Kasumi-1 (cell line): ENCODE results near the gene ZBTB3.
A peak's percentile ranks its signal among the peaks of the same experiment; 100 is the strongest.
"Not testable (repeated sequence)": the region's sequence is repeated elsewhere in the genome, so short reads cannot be mapped to it uniquely, and the experiment has no call there.

Experiments used
- DNase-seq, 2 experiments: peaks; one replicate each; lab custom pipeline; 2025; lab: John Stamatoyannopoulos, UW

Gene ZBTB3

DNA sequence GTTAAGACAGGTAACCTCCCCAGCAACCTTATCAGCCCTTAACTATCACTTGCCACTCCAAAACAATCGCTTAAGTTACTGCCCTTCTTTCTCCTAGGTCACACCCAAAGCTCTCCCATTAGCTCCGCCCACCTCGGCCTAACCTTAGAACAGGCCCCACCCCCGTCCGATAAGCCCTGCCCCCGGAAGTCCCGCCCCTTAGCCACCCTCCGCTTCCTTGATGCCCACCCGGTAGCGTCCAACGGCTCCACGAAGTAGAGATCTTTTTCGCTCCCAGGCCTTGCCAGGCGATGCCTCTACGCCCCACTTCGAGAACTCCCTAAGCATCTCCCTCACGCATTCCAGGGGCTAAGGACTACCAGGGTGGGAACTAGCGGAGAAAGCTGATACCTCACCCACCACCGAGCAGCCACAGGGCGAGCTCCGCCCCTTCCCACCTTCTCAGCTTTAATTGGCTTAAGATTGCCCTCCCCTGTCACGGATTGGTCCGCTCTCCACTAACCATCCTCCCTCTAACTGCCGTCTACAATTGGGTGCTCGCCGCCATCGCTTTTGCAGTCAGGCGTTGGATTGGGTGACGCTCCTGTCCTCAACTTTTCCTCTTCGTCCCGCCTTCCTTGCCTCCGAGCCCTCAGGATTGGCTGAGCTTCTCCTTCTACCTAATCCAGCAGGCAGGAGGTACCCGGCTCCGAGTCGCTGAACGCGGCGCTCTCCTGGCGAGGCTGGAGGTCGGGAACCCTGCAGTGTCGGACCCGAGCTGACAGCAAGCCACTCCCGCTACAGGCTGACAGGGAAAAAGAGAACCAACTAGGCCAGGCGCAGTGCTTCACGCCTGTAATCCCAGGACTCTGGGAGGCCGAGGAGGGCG lies at the start of gene ZBTB3:
Gene ZBTB3 (minus strand): TSS at position 425 of the 868 bp plus-strand sequence. CDS start 496 bp downstream, outside the sequence.
- peak; percentile 100 for DNase-seq

DNA sequence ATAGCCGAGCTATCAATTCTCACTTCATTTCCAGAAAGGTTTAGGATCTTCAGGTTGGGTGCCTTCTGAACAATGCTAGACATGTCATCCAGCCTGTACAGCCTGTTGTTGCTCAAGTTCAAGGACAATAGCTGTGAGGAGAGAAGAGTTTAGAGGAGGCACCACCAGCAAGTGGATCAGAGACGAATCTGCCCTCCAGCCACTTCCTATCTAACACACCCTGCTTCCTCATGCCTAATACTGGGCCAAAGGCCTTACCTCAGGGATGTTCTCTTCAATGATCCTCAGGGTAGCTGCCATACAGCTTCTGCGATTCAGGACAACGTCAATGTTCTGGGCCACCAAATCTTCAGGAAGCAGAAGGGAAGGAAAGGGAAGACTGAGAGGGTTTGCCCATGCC lies 47.1 kb upstream of the ZBTB3 start:
- DNase-seq = no peak

DNA sequence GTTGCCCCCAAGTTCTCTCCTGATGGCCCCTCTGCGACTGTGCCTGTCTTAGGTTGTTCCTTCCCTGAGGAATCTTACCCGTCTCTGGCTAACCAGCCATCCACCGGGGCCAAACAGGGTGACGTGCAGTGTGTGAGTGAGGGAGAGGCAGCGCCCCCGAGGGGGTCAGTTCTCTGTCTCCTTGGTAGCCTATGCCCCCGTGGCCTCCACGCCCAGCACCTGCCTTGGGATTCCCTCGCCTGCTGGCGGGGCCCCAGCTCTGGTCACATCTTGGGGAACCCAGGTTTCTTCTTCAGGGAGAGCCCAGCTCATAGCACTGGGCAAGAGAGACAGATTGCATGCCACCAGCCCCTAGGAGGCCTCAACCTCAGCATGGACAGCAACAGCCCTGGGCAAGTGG lies 45.5 kb upstream of the ZBTB3 start:
- DNase-seq = no peak

DNA sequence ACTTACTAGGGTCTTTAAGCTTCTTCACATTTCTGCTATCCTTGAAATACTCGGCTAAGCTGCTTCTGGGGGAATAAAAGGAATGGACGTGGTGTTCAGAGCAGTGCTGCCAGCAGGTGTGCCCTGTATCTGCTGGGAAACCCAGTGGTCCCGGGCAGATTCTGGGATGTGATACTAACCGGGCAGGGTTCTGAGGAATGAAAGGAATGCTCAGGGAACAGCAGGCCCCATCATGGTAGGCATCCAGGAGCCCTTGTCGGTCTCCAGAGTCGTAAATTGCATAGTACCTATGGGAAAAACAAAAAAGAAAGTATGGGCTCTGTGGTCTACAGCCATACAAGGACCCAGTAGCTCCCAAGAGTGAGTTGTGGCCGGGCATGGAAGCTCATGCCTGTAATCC lies 42.3 kb upstream of the ZBTB3 start:
- no peak for DNase-seq

DNA sequence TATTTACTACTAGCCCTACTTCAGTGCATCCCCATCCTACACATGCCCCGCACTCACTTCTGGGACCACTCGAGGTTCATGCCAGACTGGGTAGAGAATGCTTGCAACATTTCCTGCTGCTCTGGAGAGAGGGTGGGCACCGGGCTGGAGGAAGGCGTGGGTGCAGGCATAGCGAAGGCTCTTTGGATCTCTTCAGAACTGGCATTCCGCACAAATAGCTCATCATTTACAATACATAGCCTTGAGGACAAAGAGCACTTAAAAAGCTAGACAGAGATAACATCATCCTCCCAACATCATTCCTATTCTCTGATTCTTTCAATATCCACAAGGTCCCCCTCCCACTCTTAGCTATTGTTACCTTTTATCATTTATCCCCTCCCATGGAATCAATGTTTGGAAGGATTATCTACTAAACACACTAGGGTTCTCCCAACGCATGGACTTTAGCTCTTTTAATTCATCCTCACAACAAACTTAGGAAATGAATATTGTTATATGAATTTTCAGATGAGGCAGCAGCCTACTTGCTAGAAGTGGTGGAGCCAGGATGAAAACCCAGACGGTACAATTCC lies 40.3 kb upstream of the ZBTB3 start:
- DNase-seq = no peak

DNA sequence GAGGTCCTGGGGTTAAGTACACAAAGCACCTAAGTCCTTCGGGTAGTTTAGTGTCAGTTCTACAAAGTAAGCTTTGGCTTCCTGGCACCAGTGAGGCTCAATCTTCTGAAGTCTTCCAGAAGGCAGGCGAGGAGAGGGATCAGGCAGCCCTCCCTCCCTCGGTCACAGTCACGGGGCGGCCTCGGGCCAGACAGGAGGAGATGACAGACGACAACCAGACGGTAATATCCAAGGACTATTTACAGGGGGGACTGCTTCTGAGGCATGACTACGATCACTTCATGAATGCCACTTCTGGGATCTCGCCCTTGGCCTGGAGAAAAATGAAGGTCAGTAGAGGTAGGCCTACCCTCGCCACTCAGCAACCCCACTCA lies 38.2 kb upstream of the ZBTB3 start:
- DNase-seq = no peak

DNA sequence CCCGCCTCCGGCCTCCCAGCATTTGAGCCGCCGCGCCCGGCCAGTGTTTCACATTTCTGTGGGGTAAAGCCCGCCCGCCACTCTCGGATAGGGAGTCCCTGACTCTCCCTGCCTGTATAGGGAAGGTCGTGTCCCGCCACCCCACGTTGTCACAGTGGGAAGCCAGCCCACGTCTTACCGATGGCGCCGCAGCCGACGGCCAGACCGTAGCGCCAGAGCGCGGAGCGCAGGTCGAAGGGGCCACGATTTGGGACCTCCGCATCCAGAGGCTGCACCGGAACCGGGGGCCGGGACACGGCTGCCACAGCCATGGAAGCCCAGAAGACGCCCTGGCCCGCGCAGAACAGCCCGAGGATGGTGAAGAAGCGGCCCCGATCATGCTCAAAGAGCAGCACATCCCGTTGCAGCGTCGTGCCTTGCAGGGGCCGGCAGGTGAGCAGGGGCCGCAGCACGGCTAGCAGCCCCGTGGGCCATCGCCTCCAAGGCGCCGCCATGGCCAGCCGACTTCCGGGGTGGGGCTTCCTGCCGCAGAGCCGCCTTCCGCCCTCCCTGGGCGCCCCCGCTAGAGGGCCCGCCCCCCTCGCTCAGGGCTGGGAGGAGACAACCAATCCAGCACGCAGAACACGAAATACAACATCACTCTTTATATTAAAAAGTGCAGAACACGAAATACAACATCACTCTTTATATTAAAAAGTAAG lies 37.7 kb upstream of the ZBTB3 start, which contains the start of gene TMEM223:
Gene TMEM223 (minus strand): TSS at position 506 of the 701 bp plus-strand sequence. CDS start 12 bp downstream, at position 494.
- DNase-seq = peak; percentile 83 to 85

DNA sequence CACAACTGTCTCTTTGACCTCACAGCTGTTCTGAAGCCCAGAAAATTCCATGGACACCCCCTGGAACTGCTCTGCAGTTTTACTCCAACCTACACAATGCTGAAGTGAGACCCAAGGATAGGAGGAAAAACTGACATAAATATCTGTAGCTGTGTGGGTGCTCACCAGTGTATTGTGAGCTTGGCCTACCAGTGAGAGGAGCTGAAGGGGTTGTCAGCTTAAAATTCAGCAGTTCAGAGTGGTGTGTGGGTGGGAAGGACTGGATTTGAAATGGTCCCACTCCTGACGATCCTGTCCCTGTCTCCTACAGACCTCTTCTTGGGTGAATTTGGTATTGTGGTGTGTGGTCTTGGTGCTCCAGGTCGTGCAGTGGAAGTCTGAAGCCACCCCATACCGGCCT lies 35.6 kb upstream of the ZBTB3 start:
- no peak for DNase-seq

DNA sequence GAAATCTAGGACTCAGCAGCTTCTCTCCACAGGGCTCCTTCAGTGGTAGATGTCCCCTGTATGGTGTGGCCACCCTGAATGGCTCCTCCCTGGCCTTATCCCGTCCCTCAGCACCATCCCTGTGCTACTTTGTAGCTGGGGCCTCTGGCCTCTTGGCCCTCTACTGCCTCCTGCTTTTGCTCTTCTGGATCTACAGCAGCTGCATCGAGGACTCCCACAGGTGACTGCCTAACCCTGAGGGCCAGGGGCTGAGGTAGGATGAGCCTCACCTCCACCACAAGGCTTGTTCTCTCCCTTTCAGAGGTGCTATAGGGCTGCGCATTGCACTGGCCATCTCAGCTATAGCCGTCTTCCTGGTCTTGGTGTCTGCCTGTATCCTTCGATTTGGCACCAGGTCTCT lies 35.0 kb upstream of the ZBTB3 start:
- DNase-seq = no peak

DNA sequence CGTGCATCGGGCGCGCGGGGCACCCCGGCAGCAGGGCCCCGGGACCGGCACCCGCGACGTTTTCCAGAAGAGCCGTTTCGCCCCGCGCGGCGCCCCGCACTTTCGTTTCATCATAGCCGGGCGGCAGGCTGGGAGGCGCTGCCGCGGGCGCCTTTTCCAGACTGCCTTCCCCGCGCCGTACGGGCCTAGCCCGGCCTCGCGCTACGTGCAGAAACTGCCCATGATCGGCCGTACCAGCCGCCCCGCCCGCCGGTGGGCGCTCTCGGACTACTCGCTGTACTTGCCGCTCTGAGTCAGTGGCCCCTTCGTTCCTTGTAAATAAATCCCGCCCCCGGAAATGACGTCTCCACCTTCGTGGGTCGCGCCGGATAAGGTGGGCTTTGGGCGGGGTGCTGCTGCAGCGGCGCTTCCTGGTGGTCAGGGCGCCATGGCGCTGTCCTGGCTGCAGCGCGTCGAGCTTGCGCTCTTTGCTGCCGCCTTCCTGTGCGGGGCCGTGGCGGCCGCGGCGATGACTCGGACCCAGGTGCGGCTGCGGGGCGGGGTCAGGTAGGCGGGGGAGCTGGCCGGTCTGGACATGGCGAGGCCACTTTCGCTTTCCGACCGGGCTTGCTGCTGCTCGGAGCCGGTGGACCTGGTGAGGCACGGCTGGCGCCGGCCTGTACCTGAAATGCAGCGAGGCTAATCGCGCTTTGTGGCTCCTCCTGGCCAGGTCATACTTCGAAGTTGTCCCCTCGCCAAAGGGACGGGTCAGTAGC lies 33.2 kb upstream of the ZBTB3 start, which contains the start of gene TMEM179B:
Gene TMEM179B (plus strand): TSS at position 398 of the 755 bp plus-strand sequence. CDS start 30 bp downstream, at position 428.
- peak; percentile 96 for DNase-seq

DNA sequence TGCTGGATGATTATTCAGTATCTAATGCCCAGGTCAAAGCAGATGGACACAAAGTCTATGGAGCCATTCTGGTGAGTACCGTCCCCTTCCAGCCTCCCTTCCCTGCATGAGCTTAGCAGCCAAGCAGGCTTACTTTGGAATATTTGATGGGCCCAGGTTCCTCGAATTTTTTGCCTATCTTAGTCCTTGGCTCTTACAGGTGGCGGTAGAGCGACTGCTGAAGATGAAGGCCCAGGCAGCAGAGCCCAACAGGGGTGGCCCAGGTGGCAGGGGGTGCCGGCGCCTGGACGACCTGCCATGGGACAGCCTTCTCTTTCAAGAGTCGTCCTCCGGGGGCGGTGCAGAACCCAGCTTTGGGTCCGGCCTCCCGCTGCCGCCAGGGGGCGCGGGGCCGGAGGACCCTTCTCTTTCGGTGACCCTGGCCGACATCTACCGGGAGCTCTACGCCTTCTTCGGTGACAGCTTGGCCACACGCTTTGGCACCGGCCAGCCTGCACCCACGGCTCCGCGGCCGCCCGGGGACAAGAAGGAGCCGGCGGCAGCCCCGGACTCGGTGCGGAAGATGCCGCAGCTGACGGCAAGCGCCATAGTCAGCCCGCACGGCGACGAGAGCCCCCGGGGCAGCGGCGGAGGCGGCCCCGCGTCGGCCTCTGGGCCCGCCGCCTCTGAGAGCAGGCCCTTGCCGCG lies 32.5 kb upstream of the ZBTB3 start:
- DNase-seq = peak; percentile 76 to 77

DNA sequence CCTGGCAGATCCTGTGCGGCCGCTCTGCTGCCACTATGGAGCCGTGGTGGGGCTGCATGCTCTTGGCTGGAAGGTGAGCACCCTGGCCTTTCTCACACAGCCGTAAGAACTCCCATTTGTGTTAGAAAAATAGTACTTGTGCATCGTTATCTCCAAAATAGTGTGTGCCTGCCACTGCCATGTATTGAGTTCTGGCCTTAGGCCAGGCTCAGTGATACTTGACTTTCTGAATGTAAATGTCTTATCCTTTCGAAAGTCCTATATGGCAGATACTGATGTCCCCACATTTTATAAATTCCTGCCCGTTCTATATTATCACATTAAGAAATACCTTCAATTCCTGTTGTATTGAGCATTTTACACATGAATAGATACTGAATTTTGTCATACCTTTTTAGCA lies 28.8 kb upstream of the ZBTB3 start:
- no peak for DNase-seq

DNA sequence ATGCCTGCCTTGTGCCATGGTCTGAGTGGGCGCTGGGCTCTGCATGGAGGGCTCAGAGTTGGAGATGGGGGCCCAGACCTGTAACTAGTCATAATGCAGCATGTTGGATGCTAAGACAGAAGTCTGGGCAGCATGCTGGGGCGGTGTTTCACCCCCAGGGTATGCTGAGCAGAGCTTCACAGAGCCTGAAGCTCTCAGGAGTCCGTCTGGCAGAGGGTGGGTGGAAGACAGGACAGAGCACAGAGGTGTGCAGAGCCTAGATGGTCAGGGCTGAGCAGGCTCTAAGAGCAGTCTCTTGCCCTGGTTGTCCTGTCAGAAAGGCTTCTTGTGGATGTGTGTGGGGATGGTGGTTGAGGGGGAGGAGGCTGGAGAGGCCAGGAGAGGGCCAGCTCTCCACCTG lies 24.5 kb upstream of the ZBTB3 start:
- no peak for DNase-seq

DNA sequence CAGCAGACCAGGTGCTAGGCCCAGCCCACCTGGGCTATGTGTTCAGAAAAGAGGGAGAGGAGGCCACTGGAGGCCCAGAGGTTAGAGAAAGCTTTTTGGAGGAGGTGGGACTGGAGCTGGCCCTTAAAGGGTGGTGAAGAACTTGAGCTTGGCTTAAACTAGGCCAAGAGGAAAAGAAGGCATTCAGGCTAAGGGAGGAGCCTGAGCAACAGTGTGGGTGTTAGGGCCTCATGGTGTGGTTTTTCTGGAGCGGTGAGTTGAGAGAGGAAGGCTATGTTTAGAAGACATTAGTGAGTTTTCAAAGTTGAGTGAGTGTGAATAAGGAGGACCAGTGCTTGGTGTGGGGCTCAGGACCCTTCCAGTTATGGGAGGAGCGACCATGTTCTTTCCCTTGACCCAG lies 23.4 kb upstream of the ZBTB3 start:
- DNase-seq = no peak

DNA sequence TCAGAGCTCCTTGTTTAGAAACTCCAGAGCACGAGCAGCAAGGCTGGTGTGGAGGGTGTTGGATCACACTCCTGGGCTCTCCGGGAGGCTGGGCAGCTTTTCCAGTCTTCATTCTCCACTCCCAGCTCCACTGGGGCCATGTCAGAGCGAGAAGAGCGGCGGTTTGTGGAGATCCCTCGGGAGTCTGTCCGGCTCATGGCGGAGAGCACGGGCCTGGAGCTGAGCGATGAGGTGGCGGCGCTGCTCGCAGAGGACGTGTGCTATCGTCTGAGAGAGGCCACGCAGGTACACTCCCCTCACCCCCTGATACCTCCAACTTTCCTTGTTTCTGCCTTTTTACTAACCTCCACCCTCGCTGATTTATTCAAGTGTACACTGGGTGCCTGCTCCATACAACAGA lies 21.7 kb upstream of the ZBTB3 start:
- no peak for DNase-seq

DNA sequence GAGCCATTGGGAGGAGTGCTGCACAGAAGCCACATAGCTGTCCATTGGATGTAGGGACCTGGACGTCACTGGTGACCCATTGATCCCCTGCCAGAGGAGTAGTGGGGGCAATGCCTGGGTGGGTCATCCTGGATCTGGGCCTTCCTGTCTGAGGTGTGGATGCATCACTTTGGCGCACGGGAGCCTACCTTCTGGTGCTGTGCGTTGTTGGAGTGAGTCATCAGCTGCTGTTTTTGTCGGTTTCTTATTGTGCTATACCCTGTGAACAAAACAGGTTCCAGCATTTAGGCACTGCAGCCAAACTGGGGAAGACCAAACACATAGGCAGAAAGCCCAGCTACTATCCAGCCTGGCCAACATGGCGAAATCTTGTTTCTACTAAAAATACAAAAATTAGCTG lies 20.4 kb upstream of the ZBTB3 start:
- DNase-seq = no peak

DNA sequence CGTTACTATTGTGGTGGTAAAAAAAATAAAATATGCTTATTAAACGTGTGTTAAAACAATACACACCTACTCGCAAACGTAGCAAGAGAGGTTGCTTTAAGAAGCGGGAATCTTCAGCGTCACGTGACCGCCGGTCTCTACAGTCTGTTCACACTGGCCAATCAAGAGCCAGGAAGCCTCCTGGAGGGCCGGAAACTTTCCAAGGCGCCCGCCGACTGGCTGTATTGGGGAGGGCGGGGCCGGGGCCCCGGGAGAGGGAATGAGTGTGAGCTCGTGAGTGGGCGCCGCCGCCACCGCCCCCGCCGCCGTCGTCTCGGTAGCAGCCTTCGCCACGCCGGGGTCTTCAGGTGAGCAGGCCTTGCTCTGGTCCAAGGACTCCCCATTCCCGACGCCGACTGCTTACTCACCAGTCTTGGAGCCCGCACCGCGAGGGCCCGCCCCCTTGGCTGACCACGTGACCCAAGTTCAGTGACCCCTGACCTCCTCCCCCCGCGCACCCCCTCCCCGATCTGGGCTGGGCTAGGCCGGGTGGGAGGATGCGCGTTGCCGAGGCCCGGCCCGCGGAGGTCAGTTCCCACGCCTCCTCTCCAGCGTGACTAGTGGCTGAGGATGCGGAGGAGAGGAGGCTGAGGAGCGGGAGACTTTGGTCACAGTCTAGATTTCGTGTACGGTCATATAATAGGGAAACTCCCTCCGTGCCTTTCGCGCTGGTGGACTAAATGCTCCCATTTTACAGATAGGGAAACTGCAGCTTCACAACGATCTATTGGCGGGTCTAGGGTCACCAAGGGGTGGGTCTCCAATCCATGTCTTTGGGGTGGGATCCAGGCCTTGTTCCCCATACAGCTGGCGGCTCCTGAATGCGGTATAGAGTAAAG lies 17.4 kb upstream of the ZBTB3 start, which contains the start of gene TAF6L:
Gene TAF6L (plus strand): TSS at position 253 of the 878 bp plus-strand sequence. CDS start 4,388 bp downstream, outside the sequence.
- DNase-seq = peak; percentile 94 to 97

DNA sequence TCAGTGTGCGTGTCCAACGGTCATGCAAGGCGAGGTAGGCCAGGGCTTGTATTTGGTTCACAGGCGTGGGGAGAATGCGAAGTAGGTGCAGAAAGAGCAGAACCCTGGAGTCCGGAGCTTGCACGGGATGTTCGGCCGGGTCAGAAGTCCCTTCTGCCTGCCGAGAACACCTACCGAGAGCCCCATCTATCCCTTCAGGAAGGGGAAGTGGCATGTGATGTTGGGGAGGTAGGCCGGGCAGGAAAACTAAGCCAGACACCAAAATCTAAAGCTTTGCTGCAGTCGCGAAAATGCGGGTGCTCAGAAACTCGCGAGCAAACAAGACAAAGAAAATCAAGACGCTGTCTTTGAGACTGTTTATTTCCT lies 16.8 kb upstream of the ZBTB3 start:
- DNase-seq = peak; percentile 75 to 76

DNA sequence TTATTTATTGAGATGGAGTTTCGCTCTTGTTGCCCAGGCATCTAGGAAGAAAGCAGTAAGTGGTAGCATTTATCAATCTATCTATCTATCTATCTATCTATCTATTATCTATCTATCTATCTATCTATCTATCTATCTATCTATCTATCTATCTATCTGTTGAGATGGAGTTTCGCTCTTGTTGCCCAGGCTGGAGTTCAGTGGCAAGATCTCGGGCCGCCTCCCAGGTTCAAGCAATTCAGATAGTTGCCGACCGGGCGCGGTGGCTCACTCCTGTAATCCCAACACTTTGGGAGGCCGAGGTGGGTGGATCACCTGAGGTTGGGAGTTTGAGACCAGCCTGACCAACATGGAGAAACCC lies 6.9 kb upstream of the ZBTB3 start:
- DNase-seq = not testable (repeated sequence)
